Measurements from ENCODE around the gene ETNK2.

Gene ETNK2

DNA sequence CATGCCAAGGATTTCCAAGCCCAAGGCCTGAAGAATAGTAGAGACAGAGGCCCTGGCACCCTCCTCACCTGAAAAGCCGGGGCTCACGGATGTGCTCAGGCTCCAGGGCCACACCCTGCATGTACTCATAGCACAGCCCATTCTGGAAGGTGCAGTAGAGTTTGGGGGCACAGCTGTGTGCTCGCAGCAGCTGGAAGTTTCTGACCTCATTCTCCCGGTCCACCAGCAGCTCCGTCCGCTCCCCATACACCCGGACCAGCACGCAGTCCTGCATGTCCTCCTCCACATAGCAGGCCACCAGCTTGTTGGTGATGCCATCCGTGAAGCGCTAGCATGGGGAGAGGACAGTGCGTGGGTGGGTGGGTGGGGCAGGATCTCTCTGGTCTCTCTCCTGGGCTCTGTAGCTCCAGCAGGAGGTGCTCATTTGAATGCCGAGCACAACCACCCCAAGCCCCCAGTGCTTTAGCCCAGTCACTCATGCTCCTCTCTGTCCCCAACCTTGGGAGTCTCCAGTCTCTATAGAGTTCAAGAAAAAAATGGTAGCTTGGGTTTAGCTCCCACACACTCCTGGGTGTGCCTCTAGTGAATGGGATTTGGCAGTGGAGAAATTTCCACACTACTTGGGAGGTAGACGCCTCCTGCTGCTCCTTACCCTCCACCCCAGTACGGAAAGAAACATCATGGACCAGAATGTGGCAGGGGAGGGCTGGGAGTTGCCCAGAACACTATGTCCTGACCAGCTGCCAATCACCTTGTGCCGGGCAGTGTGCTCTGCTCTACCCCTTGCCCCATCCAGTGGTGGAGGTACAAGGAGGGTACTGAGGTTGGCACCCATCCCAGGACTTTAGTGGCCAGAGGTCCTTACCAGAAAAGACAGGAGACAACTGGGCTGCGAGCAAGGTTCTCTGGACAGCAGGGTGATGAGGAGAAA, 1.9 kb downstream of the ETNK2 start:
- no peak for DNase-seq (ENCODE audit: low spot score)
- in situ Hi-C loops (cut with MboI; ENCODE audit: low pct_unique_long_range_greater_than_20kb, low sequenced_read_pairs, unreplicated experiment) = loop anchor here (25.0 kb wide), 1 partner anchor 237 kb away; no protein-coding TSS in a partner anchor

DNA sequence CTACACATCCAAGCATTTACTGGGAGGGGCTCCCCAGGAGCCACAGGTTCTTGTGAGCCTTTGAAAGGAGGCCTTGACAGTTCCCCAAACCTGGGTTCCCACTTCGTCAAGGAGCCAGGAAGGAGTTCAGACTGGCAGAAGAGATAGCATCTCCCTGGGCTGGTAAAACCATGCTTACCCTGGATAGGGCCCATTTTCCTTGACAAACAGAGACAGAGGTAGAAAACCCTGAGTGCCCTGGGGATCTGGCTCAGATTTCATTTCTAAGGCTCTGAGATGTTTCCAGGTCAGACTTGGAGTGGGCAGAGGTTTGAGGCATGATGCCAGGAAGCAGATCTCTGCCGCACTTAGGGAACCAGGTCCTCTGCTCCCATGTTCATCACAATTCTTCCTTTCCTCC, 2.7 kb downstream of the ETNK2 start:
- DNase-seq (ENCODE audit: low spot score) = no peak
- in situ Hi-C loops (cut with MboI; ENCODE audit: low pct_unique_long_range_greater_than_20kb, low sequenced_read_pairs, unreplicated experiment) = no loop called here
- TF ChIP-seq, protein P1, sequence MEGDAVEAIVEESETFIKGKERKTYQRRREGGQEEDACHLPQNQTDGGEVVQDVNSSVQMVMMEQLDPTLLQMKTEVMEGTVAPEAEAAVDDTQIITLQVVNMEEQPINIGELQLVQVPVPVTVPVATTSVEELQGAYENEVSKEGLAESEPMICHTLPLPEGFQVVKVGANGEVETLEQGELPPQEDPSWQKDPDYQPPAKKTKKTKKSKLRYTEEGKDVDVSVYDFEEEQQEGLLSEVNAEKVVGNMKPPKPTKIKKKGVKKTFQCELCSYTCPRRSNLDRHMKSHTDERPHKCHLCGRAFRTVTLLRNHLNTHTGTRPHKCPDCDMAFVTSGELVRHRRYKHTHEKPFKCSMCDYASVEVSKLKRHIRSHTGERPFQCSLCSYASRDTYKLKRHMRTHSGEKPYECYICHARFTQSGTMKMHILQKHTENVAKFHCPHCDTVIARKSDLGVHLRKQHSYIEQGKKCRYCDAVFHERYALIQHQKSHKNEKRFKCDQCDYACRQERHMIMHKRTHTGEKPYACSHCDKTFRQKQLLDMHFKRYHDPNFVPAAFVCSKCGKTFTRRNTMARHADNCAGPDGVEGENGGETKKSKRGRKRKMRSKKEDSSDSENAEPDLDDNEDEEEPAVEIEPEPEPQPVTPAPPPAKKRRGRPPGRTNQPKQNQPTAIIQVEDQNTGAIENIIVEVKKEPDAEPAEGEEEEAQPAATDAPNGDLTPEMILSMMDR (IDR thresholded peaks at IDR 0.05; ENCODE audit: extremely low read depth, insufficient read depth, missing control alignments) = no peak

More for the DNA sequence above, 1.9 kb downstream of the ETNK2 start:
- TF ChIP-seq, protein P1 (IDR thresholded peaks at IDR 0.05; ENCODE audit: extremely low read depth, insufficient read depth, missing control alignments) = no peak

DNA sequence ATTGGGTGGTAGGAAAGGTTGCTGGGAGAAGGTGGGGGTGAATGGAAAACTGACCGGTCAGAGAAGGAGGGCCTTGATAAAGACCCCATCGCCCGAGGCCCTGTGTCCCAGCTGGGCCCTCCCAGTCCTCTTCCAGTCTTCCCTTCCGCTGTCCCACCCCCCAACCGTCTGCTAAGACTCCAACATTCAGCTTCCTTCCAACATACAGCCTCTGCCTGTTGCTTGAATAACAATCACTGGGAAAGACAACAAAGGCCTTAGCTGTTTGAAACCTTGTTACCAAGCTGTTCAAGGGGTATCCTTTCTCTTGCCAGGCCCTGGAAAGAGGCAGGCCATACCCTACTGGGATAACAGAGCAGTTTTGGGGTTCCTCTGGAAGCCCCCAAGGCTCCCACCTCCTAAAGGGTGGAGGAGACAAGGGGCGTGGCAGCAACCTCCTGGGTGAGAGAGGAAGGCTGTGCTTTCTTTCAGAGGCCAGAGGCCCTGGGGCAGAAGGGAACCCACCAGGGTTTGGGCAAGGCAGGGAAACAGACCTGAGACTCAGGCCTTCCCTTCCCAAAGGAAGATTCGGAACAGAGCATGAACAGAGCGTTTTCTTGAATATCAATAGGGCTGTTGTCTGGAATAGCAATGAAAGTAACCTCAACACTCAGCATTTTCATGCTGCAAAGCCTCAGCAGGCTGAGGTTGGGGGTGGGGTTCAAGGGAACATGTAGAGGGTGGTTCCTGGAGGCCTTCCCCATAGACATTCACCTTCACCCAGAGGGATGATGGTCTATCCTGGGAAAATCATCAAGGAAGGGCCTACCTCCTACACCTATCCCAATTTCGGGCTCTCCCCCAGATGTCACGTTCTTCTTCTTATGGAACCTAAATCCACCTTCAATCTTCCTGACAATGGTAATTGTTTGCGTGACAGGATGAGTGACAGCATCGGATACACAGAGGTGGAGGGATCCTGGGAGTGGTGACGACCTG, 4.1 kb downstream of the ETNK2 start:
- no peak for DNase-seq (ENCODE audit: low spot score)
- in situ Hi-C loops (cut with MboI; ENCODE audit: low pct_unique_long_range_greater_than_20kb, low sequenced_read_pairs, unreplicated experiment) = no loop called here
- TF ChIP-seq, protein P1 (IDR thresholded peaks at IDR 0.05; ENCODE audit: extremely low read depth, insufficient read depth, missing control alignments) = no peak

DNA sequence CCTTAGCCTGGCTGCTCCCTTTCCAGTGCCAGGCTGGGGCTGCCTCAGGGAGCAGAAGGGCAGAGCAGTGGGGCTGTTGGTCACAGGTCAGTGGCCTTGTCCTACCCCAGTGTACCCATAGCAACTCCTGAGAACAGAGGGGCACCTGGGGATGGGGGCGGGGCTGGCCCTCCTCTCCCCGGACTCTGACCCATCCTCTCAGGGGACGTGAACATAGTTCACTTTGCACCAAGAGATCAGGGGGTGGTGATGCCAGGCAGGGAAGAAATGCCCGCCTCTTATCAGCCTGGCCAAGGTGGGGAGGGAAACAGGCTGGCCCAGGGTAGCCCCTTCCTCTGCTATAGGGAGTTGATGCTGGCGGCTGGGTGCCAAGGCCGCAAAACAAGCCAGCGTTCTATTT, 4.9 kb downstream of the ETNK2 start:
- DNase-seq (ENCODE audit: low spot score) = no peak
- TF ChIP-seq, protein P1 (IDR thresholded peaks at IDR 0.05; ENCODE audit: extremely low read depth, insufficient read depth, missing control alignments) = no peak
- in situ Hi-C loops (cut with MboI; ENCODE audit: low pct_unique_long_range_greater_than_20kb, low sequenced_read_pairs, unreplicated experiment) = no loop called here

DNA sequence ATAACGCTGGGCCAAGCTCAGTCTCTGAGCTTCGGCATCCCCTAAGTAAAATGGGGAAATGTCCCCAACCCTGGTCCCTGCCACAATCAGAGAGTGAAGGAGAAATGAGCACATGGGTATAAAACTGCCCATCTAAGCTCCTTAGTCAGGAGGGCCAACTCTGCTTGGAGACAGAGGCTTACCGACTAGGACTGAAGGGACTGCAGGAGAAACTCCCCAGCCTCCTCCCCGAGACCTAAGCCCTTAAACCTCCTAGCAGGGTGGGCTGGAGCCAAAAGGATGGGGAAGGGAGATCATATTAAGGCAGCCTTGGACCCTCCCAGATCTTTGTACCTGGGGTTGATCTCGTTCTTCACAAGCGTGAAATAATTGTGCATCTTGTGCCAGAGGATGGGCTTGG, 5.5 kb downstream of the ETNK2 start:
- in situ Hi-C loops (cut with MboI; ENCODE audit: low pct_unique_long_range_greater_than_20kb, low sequenced_read_pairs, unreplicated experiment) = no loop called here
- TF ChIP-seq, protein P1 (IDR thresholded peaks at IDR 0.05; ENCODE audit: extremely low read depth, insufficient read depth, missing control alignments) = no peak
- DNase-seq (ENCODE audit: low spot score) = no peak

DNA sequence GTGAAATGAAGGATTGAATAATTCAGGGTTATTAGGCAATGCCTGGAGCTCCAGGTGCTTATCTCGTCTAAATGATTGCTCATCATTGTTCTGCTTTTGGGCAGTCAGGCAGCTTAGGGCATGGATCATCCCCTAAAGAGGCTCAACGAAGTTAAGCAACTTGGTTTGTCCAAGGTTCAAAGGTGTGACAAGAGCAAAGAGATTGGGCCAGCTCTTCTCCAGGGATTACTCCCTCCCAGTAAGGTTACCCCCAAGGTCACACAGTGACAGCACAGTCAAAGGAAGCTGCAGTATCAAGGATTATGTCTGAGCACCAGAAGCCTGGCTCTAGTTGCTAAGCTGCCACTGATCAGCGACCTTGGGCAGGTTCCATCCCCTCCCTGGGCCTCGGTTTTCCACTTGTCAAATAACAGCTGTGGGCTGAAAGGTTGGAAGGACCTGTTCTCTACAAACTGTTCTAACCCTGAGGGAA, 6.8 kb downstream of the ETNK2 start:
- TF ChIP-seq, protein P1 (IDR thresholded peaks at IDR 0.05; ENCODE audit: extremely low read depth, insufficient read depth, missing control alignments) = no peak
- DNase-seq (ENCODE audit: low spot score) = no peak
- in situ Hi-C loops (cut with MboI; ENCODE audit: low pct_unique_long_range_greater_than_20kb, low sequenced_read_pairs, unreplicated experiment) = no loop called here

Measured in GM13977 (cell line).